Effector CD4-positive, alpha-beta T cell (primary cell): ENCODE data around the gene PRKCB.
"Not testable (repeated sequence)": the region's sequence is repeated elsewhere in the genome, so short reads cannot be mapped to it uniquely, and the experiment has no call there.

Experiments used
- DNase-seq: peaks from one replicate; pipeline ENCODE4 v3.0.0-alpha.2; 2020

Gene PRKCB

GRCh38 chr16:24101431-24101830 is 265.6 kb downstream of the PRKCB start:
- DNase-seq: no peak

GRCh38 chr16:24102209-24102660 is 266.5 kb downstream of the PRKCB start:
- DNase-seq: no peak

GRCh38 chr16:24105471-24105870 is 269.7 kb downstream of the PRKCB start:
- DNase-seq: not testable (repeated sequence)

- DNase-seq: not testable (repeated sequence)
Observed at GRCh38 chr16:24108090-24108489, 272.3 kb downstream of the PRKCB start.

- no peak for DNase-seq
Observed at GRCh38 chr16:24111724-24112302, 276.0 kb downstream of the PRKCB start.

GRCh38 chr16:24113115-24113745 is 277.4 kb downstream of the PRKCB start:
- DNase-seq: no peak

GRCh38 chr16:24114876-24115275 is 279.1 kb downstream of the PRKCB start:
- no peak for DNase-seq

- DNase-seq: no peak
Observed at GRCh38 chr16:24116046-24116776, 280.4 kb downstream of the PRKCB start.

- no peak for DNase-seq
Observed at GRCh38 chr16:24116989-24117388, 281.2 kb downstream of the PRKCB start.

GRCh38 chr16:24117680-24118079 is 281.9 kb downstream of the PRKCB start:
- DNase-seq: no peak

- DNase-seq: no peak
Observed at GRCh38 chr16:24118126-24118821, 282.5 kb downstream of the PRKCB start.

- no peak for DNase-seq
Observed at GRCh38 chr16:24119807-24120206, 284.0 kb downstream of the PRKCB start.

GRCh38 chr16:24123275-24123674 is 287.5 kb downstream of the PRKCB start:
- no peak for DNase-seq

- DNase-seq: no peak
Observed at GRCh38 chr16:24124291-24124690, 288.5 kb downstream of the PRKCB start.

- DNase-seq: no peak
Observed at GRCh38 chr16:24125214-24125613, 289.4 kb downstream of the PRKCB start.

GRCh38 chr16:24129412-24129918 is 293.7 kb downstream of the PRKCB start:
- DNase-seq: no peak

GRCh38 chr16:24130494-24131085 is 294.8 kb downstream of the PRKCB start:
- DNase-seq: no peak

- no peak for DNase-seq
Observed at GRCh38 chr16:24131294-24131693, 295.5 kb downstream of the PRKCB start.

GRCh38 chr16:24132048-24132796 is 296.4 kb downstream of the PRKCB start:
- no peak for DNase-seq

- DNase-seq: no peak
Observed at GRCh38 chr16:24132797-24133155, 297.0 kb downstream of the PRKCB start.

- no peak for DNase-seq
Observed at GRCh38 chr16:24135624-24136565, 300.1 kb downstream of the PRKCB start.
